GM18502 (cell line): Measurements from ENCODE around the gene NTF3.

Experiments
- ATAC-seq: cut with Tn5 transposase; IDR thresholded peaks from one replicate; pipeline ENCODE4 v1.9.1; 2021; ENCODE audit warnings: mild to moderate bottlenecking; ENCODE audit not compliant: unreplicated experiment, poor library complexity

NTF3 gene

GRCh38 chr12:5430641-5431603 lies 986 bp upstream of the NTF3 start:
- no peak for ATAC-seq

- ATAC-seq: no peak
Observed at GRCh38 chr12:5433081-5433844, 1.4 kb downstream of the NTF3 start.

- ATAC-seq: no peak
Observed at GRCh38 chr12:5433845-5434646, 2.1 kb downstream of the NTF3 start.

- ATAC-seq: no peak
Observed at GRCh38 chr12:5434647-5435560, 3.0 kb downstream of the NTF3 start.

- ATAC-seq: no peak
Observed at GRCh38 chr12:5437182-5437583, 5.3 kb downstream of the NTF3 start.

- ATAC-seq: no peak
Observed at GRCh38 chr12:5437589-5437988, 5.7 kb downstream of the NTF3 start.

- no peak for ATAC-seq
Observed at GRCh38 chr12:5438671-5439200, 6.8 kb downstream of the NTF3 start.

- no peak for ATAC-seq
Observed at GRCh38 chr12:5439371-5439771, 7.5 kb downstream of the NTF3 start.

GRCh38 chr12:5439788-5440300 lies 7.9 kb downstream of the NTF3 start:
- ATAC-seq: no peak

GRCh38 chr12:5440978-5441377 lies 9.1 kb downstream of the NTF3 start:
- ATAC-seq: no peak

GRCh38 chr12:5441497-5442236 lies 9.8 kb downstream of the NTF3 start:
- no peak for ATAC-seq

- ATAC-seq: no peak
Observed at GRCh38 chr12:5442251-5443006, 10.5 kb downstream of the NTF3 start.

GRCh38 chr12:5444520-5444919 lies 12.6 kb downstream of the NTF3 start:
- ATAC-seq: no peak

- no peak for ATAC-seq
Observed at GRCh38 chr12:5447320-5447719, 15.4 kb downstream of the NTF3 start.

- no peak for ATAC-seq
Observed at GRCh38 chr12:5451251-5451650, 19.3 kb downstream of the NTF3 start.

GRCh38 chr12:5452569-5452968 lies 20.7 kb downstream of the NTF3 start:
- no peak for ATAC-seq

- no peak for ATAC-seq
Observed at GRCh38 chr12:5453466-5453865, 21.6 kb downstream of the NTF3 start.

- ATAC-seq: no peak
Observed at GRCh38 chr12:5455045-5455444, 23.1 kb downstream of the NTF3 start.
